Transverse colon (tissue), 3 donors: ENCODE results near the gene SLC6A18.

ENCODE experiments used
- EP300 ChIP-seq: sonication (generic); formaldehyde crosslinking; IDR thresholded peaks from one replicate; pipeline ENCODE4 v1.6.1; 2017; ENCODE audit warnings: antibody characterized with exemption, low read depth
- POLR2A ChIP-seq: fragments of 450-650 bp; IDR thresholded peaks from one replicate; pipeline ENCODE4 v1.6.1; 2016; ENCODE audit warnings: antibody characterized with exemption, mild to moderate bottlenecking, moderate library complexity
- TF ChIP-seq, protein P1 (sequence below), 5 experiments: fragments of 200-600 bp in 3 of 5; fragments of 450-650 bp in 2 of 5; sonication (generic) in 3 of 5; IDR thresholded peaks; 1 replicate in 2 of 5; 2 replicates in 3 of 5; pipeline ENCODE4 v1.5.1; 2016 to 2017; ENCODE audit warnings: antibody characterized with exemption in 5 of 5, inconsistent platforms in 3 of 5, mild to moderate bottlenecking in 2 of 5, moderate library complexity in 1 of 5

DNA sequence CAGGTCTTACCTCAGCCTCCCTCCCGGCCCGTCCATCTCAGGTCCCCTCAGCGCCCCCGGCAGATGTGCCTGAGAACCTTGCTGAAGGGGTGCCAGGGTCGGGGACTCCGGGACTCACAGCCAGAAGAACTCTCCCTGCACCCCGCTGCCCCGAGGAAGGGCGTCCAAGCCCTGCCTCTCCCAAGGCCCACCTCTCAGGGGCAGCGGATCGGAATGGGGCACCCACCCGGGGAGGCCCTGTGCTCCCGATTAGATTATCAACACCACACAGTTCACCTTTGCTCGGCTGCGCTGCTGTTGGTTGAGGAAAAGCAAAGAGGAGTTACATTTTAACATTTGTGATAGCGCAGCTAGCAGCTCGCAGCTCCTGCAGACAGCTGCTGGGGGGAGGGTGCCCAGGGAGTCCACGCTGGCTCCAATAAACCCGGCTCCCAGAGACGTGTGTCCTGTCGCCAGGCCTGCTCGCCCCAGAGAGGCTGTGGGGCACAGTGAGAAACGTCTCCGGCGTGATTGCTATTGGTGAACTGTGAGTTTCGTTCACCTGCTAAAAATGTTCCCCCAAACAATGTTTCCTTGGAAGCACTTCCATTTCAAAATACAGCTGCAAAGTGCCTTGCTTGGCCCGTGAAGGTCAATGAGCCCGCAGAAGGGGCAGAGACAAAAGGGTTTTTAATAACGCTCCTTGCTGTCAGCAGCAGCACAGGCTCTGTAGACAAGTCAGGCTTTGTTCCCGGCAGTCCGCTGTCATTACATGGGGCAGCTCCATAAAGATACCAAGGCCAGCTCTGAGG, 42.4 kb upstream of the SLC6A18 start:
- TF ChIP-seq, protein P1, sequence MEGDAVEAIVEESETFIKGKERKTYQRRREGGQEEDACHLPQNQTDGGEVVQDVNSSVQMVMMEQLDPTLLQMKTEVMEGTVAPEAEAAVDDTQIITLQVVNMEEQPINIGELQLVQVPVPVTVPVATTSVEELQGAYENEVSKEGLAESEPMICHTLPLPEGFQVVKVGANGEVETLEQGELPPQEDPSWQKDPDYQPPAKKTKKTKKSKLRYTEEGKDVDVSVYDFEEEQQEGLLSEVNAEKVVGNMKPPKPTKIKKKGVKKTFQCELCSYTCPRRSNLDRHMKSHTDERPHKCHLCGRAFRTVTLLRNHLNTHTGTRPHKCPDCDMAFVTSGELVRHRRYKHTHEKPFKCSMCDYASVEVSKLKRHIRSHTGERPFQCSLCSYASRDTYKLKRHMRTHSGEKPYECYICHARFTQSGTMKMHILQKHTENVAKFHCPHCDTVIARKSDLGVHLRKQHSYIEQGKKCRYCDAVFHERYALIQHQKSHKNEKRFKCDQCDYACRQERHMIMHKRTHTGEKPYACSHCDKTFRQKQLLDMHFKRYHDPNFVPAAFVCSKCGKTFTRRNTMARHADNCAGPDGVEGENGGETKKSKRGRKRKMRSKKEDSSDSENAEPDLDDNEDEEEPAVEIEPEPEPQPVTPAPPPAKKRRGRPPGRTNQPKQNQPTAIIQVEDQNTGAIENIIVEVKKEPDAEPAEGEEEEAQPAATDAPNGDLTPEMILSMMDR (IDR thresholded peaks at IDR 0.05), result no peak
- TF ChIP-seq EP300, result no peak
- no peak for TF ChIP-seq POLR2A
